Caki2 (cell line): ENCODE data around the gene KHDC4. TPM values are rescaled to one million over a fixed set of nuclear protein-coding genes. Genes with fewer than 3 reads are reported as not detected.
"Not testable (repeated sequence)": the region's sequence is repeated elsewhere in the genome, so short reads cannot be mapped to it uniquely, and the experiment has no call there.

Source experiments
- DNase-seq: peaks from one replicate; pipeline ENCODE4 v3.0.0-alpha.2; 2015; ENCODE audit warnings: low read depth
- in situ Hi-C: cut with HindIII; loops from 2 replicates; pipeline ENCODE4 v1.10.0; 2016; ENCODE audit warnings: low sequenced_read_pairs, low pct_unique_long_range_greater_than_20kb, mixed read lengths
- total RNA-seq: library from RNA; depleted of rRNA; stranded (reverse); fragments of >200 nt; shearing (Covaris generic); gene quantifications from 2 replicates; pipeline ENCODE4 v1.2.3, GENCODE V29; 2014; ENCODE audit warnings: low replicate concordance

The KHDC4 gene
- total RNA-seq, 1 experiment from 2014 or later = 33.9 TPM

DNA sequence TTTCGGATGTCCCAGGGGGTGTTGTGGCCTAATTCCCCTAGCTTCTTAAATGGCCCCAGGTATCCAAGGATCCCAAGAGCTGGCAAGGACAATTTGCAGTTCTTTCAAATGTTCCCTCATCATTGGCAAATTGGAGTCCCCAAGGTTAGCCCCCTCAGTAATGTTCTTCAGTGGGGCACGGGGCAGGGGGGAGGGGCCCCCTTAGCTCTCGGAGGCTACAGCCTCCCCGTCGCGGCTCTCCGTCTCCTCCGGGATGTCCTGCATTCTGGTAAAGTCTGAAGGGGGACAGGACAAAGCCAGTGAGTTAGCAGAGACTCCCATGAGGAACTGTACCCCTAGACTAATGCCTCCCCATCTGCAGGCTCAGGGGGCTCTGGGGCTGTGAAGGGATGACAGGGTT is 13.5 kb upstream of the KHDC4 start:
- DNase-seq = no peak
- in situ Hi-C loops = no loop called here

DNA sequence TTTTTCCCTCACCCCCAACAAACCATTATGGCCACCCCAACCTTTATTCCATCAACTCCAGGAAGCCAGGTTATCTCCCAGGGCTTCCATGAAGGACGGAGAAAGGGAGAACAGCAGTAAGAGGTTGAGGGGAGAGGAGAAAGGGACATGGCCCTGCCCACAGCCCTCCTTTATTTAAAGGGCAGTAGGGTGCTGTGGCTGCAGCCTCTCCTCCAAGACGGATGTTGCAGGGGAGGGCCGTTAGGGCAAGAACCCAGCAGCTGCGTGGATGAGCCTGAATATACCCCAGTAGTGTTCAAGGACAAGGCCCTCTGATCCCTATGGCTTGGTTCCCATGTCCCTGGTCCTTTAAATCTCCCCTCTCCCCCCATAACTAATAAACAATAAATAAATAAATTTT is 13.1 kb upstream of the KHDC4 start:
- in situ Hi-C loops = no loop called here

DNA sequence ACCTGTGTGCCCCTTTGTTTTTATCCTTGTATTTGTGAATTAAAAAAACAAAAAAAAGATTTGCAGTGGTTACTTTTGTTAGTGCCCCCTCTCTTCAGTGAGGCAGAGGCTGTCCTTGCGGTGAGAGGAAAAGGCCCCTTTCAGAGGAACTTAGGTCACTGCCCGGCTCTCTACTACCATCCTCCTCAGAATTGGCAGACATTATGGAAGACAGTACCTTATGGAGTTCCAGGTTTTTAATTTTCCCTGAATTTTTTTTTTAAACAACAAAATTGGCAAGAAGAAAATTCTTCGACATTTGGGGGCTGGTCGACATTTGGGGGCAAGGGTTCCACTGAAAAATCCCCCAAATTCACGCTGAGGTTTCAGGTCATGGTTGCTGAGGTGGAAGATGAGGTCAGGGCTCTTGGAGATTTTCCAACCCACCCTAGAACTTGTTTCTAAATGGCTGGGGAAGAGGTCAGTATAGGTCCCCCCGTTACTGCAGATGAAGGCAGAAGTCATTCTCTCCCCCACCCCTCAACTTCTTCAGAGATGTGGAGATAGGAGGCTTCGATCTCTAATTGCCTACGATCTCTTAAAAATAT is 12.5 kb upstream of the KHDC4 start:
- no peak for DNase-seq
- in situ Hi-C loops = no loop called here

More for the DNA sequence above, 13.1 kb upstream of the KHDC4 start:
- DNase-seq = no peak

DNA sequence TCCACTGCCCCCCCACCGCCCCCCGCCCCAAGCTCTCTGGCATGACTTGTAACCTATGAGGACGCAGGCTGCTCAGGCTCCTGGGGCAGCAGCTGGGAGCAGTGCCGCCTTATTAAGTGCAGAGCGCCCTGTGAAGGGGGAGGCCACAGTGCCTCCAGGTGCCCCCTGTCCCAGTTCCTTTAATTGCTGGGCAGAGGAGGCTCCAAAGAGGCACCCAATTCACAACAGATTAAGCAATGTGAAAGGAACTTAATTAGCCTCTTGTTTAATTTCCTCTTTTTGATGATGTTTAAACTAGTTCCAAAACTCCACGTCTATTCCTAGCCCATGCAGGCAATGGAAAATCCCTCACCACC is 10.2 kb upstream of the KHDC4 start:
- in situ Hi-C loops = no loop called here
- DNase-seq = no peak

DNA sequence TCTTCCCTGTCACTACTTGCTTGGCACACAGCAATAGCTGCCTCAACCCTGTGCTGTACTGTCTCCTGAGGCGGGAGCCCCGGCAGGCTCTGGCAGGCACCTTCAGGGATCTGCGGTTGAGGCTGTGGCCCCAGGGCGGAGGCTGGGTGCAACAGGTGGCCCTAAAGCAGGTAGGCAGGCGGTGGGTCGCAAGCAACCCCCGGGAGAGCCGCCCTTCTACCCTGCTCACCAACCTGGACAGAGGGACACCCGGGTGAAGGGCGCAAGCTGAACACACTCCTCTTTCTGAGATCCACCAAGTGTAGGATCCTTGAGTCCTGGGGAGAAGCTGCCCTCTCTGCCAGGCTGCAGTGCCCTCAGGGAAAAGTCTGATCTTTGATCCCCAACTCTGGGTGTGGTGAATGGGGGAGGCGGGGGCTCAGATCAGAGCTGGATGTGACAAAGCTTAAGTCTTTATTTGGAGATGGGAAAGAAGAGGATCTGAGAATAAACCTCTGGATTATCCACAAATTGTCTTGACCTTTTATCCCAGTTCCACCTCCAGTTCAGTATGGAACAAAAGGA is 8.4 kb upstream of the KHDC4 start:
- DNase-seq = no peak

DNA sequence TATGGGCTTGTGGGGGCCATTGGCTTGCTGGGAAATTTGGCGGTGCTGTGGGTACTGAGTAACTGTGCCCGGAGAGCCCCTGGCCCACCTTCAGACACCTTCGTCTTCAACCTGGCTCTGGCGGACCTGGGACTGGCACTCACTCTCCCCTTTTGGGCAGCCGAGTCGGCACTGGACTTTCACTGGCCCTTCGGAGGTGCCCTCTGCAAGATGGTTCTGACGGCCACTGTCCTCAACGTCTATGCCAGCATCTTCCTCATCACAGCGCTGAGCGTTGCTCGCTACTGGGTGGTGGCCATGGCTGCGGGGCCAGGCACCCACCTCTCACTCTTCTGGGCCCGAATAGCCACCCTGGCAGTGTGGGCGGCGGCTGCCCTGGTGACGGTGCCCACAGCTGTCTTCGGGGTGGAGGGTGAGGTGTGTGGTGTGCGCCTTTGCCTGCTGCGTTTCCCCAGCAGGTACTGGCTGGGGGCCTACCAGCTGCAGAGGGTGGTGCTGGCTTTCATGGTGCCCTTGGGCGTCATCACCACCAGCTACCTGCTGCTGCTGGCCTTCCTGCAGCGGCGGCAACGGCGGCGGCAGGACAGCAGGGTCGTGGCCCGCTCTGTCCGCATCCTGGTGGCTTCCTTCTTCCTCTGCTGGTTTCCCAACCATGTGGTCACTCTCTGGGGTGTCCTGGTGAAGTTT is 7.8 kb upstream of the KHDC4 start:
- in situ Hi-C loops = no loop called here
- DNase-seq = no peak

More for the DNA sequence above, 8.4 kb upstream of the KHDC4 start:
- in situ Hi-C loops = no loop called here

DNA sequence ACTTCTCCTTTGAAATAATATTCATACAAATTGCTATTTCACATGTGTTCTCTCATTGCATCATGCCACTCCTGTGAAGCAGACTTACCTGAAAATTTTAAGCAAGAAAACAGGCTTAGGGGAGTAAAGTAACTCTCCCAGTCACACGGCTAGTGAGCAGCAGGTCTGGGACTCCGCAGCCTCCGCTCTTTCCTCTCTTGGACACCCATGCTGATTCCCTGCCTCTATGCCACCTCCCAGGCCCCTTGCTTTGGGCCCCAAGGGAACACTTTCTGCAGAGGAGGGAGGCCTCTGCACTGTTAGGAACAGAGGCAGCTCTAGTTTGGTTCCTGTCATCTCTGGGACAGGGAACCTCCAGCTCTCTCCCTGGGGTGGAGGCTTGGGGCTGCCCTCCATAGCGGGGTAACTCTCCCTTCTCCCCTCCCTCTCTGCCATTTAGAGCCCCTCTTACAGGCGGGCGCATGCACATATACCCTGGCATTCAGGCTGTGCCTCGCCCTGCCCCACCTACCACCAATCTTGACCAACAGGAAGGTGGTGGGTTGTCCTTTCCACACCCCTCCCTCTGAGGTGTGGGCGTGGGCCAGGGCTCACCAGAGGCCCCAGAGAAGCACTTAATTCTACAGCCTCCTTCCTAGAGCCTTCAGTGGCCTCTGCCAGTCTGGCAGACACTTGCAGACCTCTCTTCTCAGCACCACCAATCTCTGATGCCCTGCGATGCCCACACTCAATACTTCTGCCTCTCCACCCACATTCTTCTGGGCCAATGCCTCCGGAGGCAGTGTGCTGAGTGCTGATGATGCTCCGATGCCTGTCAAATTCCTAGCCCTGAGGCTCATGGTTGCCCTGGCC is 7.0 kb upstream of the KHDC4 start, which contains the start of gene RXFP4:
RXFP4 (plus strand) TSS at position 646 of the 852 bp plus-strand sequence; CDS start at position 718, 72 bp downstream.
- peak; percentile 45 for DNase-seq

DNA sequence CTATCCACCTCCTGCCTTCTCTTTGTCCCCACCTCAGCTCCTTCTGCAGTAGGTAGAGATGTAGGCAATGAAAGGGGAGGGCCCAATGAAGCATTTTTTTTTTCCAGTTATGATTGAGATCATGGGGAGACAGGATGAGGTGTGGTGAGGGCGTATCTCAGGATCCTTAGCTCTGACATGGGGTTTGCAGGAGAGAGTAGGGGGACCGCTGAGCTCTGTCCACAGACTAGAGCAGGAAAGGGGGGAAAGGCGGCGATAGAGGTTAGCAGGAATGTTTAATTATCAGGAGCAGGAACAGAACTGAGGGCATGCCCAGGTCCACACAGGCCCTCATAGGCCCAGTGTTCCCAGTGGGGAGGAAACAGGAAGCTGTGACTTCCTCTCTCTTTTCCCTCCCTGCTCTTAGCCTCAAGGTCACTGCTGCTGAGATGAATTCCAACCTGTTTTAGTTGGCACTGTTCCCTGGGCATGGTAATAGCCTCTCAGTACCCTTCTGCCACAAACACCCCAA is 6.3 kb upstream of the KHDC4 start:
- in situ Hi-C loops = no loop called here
- peak; percentile 53 for DNase-seq

More for the DNA sequence above, 7.0 kb upstream of the KHDC4 start, which contains the start of gene RXFP4:
- in situ Hi-C loops = no loop called here

DNA sequence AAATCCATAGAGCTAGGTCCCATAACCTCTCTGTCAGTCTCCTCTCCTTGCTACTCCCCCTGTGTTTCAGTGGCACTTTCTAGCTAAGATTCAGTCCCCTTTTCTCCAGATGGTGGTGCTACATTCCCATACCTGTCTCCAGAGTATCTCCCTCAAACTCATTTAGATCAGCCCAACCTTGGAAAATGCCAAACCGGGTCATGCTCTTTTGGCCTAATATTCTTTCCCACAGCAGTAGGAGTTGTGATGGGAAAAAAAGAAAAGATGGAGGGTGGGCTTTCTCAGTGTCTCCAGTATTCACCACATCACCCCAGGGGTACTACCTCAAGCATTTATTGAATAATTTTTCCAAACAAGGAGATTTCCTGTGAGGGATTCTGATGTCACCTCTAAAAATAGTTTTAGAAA is 4.0 kb upstream of the KHDC4 start:
- DNase-seq = peak; percentile 65
- in situ Hi-C loops = no loop called here

DNA sequence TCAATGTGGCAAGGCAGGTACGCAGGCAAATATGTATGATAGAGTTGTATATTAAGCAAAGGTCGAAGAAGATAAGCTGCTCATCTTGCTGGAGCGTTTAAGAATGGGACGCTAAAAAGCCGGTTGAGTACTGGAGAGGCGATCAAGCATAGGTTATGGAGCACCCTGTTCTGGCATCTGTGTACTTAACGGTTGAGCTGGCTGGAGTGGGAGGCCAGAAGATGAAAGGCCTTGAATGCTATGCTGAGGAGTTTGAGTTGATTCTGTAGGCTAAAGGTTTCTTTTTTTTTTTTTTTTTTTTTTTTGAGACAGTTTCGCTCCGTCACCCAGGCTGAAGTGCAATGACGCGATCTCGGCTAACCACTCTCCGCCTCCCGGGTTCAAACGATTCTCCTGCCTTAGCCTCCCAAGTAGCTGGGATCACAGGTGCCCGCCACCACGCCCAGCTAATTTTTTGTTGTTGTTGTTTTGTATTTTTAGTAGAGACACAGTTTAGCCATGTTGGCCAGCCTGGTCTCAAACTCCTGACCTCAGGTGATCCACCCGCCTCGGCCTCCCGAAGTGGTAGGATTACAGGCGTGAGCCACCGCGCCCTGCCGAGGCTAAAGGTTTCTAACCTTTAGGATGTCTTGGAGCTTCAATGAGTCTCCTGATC is 850 bp upstream of the KHDC4 start:
- in situ Hi-C loops = no loop called here

DNA sequence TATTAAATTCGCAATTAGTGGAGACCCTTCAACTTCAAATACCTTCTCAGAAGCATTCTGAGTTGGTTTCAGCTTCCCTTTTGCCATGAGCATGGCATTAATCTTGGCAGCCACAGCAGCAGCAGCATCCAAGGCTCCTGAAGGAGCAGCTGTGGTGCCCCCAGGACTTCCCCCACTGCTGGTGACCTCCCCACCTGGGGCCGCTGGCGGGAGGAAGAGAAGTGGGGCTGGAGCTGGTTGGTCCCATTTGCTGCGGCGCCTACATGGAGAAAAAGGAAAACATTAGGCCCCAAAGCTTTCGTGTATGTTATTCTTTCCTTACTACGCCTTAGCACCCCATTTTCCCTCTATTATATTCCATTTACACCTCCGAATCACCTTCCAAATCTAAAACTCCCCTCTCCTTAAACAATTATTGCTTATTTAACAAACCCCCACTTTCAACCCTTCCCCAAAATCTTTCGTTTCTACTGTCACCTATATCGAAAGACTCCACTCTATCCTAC is 569 bp downstream of the KHDC4 start:
- DNase-seq = no peak
- in situ Hi-C loops = no loop called here

More for the DNA sequence above, 850 bp upstream of the KHDC4 start:
- peak; percentile 78 for DNase-seq

DNA sequence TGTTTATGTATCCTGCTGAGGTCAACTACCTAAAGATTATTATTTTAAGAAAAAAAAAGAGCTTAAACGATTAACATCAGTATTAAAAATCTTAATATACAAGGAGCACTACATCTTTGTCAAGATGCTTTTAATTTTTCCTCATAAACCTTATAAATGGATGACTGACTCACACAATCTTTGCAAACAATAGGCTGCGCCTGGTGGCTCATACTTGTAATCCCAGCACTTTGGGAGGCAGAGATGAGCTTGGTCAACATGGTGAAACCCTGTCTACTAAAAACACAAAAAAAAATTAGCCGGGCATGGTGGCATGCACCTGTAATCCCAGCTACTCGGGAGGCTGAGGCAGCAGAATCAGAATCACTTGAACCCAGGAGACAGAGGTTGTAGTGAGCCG is 1.7 kb downstream of the KHDC4 start:
- in situ Hi-C loops = no loop called here

DNA sequence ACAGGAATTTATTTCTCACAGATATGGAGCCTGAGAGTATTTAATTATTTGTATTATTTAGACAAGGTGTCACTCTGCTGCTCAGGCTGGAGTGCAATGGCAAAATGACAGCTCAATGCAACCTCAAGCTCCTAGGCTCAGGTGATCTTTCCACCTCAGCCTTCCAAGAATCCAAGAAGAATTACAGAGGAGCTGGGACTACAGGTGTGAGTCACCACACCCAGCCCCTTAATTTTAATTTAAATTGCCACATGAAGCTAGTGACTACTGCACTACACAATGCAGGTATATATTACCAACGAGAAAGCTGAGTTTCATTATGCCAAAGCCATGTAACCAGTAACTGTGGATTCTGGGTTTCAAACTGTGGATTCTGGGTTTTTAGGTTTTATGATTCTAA is 2.1 kb downstream of the KHDC4 start:
- peak; percentile 35 for DNase-seq
- in situ Hi-C loops = no loop called here

More for the DNA sequence above, 1.7 kb downstream of the KHDC4 start:
- DNase-seq = no peak

DNA sequence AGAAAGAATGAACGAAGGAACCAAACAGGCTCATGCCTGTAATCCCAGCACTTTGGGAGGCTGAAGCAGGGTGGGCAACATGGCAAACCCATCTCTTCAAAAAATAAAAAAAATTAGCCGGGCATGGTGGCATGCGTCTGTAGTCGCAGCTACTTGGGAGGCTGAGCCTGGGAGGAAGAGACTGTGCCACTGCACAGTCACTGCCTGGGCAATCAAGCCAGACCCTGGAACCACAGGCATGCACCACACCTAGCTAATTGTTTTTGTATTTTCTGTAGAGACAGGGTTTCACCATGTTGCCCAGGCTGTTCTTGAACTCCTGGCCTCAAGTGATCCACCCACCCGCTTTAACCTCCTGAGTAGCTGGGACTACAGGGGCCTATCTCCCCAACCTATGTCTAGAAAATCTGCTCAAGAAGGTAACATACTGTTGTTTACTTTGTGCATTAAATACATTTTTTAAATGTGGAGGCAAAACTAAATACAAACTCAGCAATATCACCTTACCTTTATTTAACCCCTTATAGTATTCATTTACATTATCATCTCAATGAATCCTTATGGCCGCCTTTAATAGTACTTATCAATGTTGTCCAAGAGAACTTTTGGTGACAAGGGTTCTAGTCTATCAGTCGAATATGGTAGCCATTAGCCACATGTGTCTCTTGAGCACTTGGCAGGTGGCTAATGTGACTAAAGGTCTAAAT is 2.7 kb downstream of the KHDC4 start:
- in situ Hi-C loops = no loop called here
- DNase-seq = peak; percentile 82

DNA sequence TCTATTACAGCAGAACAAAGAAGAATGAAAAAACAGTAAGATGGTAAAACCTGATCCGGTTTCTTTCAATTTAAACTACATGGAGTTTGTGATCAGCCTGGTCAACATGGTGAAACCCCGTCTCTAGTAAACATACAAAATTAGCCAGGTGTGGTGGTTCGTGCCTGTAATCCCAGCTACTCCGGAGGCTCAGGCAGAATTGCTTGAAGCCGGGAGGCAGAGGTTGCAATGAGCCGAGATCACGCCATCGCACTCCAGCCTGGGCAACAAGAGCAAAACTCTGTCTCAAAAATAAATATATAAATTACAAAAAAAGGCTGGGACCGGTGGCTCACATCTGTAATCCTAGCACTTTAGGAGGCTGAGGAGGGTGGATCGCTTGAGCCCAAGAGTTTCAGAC is 3.5 kb downstream of the KHDC4 start:
- in situ Hi-C loops, DNase-seq: not testable (repeated sequence)

DNA sequence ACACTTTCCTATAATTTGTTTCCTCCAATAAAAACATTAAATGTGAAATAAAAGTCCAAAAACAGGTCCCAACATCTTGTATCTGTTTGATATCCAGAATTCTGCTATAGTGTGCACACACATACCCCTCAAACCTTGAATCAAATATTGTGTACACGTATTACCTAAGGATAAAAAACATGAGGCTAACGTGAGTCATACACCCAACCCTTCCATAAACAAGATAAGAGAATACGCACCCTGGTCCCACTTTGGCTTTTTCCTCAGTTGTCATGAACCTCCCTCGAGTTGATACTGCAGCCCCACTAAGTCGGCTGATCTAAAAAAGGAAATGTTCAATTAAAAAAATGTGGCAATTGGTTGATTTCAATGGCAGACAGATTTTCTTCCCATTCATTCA is 5.2 kb downstream of the KHDC4 start:
- in situ Hi-C loops = no loop called here
- no peak for DNase-seq

DNA sequence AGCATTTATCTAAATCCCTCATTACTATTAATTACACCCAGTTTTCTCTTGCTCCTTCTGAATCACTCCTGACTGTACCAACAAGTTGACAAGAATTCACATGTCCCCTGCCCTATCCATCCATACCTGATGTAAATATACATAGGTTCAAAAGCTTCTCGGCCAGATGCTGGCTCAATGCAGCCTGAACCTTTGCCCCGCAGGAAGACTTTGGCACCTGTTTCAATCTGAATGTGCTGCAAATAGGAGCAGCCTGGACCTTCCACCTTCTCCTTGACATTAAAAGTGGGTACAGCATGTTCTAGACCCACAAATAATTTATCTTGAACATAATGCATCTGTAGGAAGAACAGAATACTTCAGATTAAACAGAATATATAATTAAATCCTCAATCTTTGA is 8.7 kb downstream of the KHDC4 start:
- DNase-seq = no peak
- in situ Hi-C loops = no loop called here
